GM21723 (cell line): ENCODE measurements around the gene ZNF668.
"Not testable (repeated sequence)": the region's sequence is repeated elsewhere in the genome, so short reads cannot be mapped to it uniquely, and the experiment has no call there.

Experiments
- ATAC-seq: cut with Tn5 transposase; IDR thresholded peaks from one replicate; pipeline ENCODE4 v1.9.1; 2021; ENCODE audit warnings: mild to moderate bottlenecking, moderate library complexity; ENCODE audit not compliant: unreplicated experiment

ZNF668 gene

DNA sequence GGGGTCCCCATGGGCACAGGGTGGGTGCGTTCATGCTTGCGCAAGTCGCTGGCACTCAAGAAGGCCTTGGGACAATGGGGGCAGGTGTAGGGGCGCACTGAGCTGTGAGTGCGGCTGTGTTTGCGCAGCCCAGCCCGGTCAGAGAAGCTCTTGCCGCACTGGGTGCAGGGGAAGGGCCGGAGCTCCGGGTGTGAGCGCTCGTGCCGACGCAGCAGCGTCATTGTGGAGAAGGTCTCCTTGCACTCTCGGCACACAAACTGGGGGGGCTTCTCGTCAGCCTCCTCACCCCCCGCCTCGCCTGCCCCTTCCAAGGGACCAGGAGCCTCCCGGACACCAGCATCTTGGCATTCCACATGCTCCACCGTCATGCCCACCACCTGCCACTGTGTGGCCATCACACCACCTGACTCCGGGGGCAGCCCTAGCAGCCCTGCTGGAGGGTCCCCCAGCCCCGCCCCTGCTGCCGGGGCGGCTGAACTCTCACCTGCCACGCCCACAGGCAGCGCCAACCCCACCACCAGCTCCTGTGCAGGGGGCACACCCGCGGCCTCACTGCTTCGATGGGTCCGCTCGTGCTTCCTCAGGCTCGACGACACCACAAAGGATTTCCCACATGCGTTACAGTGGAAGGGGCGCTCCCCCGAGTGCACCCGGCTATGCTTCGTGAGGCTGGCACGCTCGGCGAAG, 12.8 kb downstream of the ZNF668 start:
- ATAC-seq = no peak

DNA sequence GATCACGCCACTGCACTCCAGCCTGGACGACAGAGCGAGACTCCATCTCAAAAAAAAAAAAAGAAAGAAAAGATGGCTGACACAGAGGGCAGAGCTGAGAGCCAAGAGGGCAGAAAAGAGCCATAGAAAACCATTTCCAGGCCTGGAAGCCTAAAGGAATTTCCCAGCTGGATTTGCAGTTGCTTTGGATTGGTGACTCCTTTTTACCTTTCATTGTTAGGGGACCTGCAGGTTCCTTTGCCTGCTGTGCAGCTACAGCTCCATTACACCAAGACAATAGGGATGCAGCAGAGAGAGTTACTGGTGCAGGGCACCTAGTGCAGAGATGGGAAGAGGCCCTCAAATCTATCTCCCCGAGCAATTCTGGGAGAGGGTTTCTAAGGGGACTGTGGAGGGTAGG, 18.4 kb downstream of the ZNF668 start:
- ATAC-seq = no peak

- no peak for ATAC-seq
These were observed 21.9 kb downstream of the ZNF668 start for GRCh38 chr16:31052114-31052513.

DNA sequence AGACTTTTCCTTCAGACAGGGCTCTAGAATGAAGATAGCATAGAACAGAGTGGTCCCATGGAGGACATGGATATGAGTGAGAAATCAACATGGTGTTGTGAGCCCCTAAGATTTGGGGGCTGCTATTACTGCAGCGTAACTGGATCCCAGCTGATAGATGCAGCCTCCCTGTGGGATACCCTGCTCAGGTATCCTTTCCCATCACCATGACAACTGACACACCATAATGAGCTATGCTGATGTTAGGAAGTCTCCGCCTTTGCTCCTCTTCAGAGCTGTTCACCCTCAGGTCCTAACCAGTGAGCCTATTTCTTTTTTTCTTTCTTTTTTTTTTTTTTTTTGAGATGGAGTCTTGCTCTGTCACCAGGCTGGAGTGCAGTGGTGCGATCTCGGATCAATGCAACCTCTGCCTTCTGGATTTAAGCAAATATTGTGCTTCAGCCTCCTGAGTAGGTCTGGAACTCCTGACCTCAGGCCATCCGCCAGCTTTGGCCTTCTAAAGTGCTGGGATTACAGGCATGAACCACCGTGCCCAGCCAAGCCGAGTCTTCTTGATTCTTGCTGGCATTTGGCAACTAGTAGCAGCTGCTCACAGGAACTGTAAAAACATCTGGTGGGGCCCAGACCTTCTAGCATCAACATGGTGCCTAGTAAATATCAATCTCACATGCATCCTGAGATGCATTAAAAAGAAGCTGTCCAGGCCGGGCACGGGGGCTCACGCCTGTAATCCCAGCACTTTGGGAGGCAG, 23.6 kb downstream of the ZNF668 start:
- ATAC-seq = no peak

DNA sequence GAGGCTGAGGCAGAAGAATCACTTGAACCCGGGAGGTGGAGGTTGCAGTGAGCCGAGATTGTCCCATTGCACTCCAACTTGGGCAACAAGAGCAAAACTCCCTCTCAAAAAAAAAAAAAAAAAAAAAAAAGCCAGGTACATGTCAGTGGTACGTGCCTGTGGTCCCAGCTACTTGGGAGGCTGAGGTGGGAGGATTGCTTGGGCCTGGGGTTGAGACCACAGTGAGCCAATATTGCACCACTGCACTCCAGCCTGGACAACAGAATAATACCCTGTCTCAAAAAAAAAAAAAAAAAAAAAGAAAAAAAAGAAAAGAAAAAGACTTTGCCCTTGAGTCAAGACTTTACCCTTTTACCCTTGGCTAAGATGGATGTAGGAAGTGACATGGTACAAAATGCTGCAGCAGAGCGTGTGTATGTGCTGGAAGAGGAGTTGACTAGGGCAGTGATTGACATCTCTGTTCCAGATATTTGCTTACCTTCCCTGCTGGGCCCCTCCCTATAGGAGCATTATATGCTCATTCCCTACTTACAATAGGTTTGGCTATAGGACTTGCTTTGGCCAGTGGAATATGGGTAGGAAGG, 30.1 kb downstream of the ZNF668 start:
- no peak for ATAC-seq

GRCh38 chr16:31043352-31043751, 30.7 kb downstream of the ZNF668 start:
- no peak for ATAC-seq

DNA sequence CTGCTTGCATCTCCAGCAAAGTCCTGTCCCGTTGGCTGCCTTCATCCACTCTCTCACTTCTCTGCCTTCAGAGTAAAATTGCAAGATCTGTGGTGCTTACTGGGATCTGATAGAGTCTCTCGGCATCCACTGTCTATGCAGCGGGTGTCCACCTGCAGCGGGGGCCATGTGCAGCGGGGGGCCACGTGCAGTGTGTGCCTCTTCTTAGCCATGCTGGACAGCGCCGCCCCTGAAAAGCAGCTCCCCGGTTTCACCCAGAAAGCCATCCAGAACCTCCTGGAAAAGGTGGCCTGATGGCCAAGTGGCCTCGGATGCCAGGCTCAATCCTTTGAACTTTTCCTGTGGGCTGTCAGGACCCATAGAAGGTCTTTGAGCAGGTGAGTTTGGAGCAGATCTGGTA, 31.2 kb downstream of the ZNF668 start:
- ATAC-seq = no peak

- no peak for ATAC-seq
These were observed 35.0 kb downstream of the ZNF668 start for GRCh38 chr16:31038993-31039392.

GRCh38 chr16:31036691-31037090, 37.3 kb downstream of the ZNF668 start:
- ATAC-seq = no peak

- peak; percentile 55 for ATAC-seq
These were observed 40.1 kb downstream of the ZNF668 start for GRCh38 chr16:31033709-31034492.

DNA sequence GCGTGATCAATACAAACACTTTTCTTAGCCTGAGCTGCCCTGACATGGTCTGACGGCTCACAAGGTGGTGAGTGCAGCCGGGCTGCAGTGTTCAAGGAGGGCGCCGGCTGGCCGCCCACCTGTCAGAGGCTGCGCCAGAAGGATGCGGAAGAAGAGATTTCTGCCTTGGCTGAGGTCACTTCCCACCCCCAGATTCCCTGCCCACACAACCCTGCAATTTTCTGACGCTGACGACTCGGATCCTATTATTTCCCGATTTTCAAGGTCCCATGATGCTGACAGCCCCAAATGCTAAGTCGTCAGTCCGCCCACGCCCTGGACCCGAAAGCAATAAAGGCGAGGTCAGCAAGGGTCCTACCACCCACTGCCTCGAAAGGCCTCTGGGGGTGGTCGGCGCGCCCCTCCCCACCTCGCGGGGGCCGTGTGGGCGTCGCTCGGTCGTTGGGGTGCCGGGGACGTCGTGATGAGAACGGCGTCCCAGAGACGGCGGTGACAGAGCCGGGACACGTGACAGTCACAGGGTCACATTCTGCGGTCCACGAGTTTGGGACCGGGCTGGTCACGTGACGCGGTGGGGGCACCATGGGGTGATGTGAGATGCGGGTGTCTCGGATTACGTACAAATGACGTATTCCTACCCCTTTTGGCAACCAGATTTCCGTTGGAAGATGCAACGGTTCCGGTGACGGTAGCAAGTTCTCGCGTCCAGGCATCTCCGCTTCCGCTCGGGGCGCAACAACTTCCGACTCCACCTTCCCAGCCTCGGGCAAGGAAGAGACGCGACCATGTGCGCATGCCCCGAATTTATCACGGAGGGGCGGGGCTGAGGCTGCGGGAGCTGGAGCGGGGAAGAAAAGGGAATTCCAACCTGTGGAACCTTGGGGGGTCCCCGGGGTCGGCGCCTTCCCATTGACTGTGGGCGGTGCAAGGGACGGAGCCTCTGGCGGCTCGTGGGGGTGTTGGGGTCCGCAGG, 41.0 kb downstream of the ZNF668 start, which contains the start of gene STX4:
TSS of gene STX4 (plus strand) at position 823 of the 973 bp plus-strand sequence. CDS start 248 bp downstream, outside the sequence.
- ATAC-seq = peak; percentile 75

DNA sequence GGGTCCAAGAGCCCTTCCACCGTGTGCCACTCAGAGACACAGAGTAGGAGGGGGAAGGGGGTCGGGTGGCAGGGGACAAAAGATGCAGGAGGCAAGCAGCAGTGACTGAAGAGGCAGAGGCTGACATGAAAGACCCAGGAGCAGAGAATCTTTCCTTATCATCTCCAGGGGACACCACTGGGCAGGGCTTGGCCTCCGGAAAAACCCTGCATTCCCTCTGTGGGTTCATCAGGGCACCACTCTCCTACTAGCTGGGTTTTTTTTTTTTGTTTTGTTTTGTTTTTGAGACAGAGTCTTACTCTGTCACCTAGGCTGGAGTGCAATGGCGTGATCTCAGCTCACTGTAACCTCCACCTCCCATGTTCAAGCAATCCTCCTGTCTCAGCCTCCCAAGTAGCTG, 42.8 kb downstream of the ZNF668 start:
- ATAC-seq = no peak

- no peak for ATAC-seq
These were observed 44.8 kb downstream of the ZNF668 start for GRCh38 chr16:31029272-31029671.

DNA sequence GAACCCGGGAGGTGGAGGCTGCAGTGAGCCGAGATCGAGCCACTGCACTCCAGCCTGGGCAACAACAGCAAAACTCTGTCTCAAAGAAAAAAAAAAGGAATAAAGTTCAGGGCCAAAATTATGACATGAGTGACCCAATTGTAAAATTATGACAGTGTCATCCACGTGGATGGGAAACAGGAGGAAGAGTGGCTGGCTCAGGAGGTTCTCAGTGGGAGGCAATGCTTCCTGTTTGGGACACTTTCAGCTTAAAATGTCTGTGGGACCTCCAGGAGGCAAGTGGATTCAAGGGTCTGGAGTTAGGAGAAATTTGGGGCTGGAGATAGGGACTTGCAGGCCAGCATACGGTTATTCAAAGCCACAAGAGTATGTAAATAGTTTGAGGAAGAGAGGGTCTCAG, 48.7 kb downstream of the ZNF668 start:
- no peak for ATAC-seq

DNA sequence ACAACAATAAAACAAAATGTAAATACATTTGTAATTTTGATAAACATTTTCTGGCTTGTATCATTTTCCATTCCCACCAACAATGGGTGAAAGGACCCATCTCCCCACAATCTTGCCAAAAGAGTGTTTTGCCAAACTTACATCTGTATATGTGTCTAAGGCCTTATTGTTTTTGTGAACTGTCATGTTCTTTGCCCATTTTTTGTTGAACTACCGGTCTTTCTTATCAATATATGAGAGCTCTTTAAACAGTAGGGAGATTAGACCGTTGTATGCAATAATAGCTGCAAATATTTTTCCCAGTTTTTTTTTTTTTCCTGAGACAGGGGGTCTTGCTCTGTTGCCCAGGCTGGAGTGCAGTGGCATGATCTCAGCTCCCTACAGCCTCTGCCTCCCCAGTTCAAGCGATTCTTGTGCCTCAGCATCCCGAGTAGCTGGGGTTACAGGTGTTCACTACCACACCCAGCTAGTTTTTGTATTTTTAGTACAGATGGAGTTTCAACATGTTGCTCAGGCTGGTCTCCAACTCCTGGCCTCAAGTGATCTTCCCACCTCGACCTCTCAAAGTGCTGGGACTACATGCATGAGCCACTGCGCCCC, 50.3 kb downstream of the ZNF668 start:
- no peak for ATAC-seq

DNA sequence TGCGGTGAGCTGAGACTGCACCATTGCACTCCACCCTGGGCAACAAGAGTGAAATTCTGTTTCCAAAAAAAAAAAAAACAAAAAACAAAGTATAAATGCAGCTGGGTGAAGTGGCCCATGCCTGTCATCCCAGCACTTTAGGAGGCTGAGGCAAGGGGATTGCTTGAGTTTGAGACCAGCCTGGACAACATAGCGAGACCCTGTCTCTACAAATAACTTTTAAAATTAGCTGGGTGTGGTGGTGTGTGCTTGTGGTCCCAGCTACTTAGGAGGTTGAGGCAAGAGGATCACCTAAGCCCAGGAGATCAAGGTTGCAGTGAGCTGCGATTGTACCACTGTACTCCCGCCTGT, 50.8 kb downstream of the ZNF668 start:
- no peak for ATAC-seq

- no peak for ATAC-seq
These were observed 51.3 kb downstream of the ZNF668 start for GRCh38 chr16:31022544-31023251.

DNA sequence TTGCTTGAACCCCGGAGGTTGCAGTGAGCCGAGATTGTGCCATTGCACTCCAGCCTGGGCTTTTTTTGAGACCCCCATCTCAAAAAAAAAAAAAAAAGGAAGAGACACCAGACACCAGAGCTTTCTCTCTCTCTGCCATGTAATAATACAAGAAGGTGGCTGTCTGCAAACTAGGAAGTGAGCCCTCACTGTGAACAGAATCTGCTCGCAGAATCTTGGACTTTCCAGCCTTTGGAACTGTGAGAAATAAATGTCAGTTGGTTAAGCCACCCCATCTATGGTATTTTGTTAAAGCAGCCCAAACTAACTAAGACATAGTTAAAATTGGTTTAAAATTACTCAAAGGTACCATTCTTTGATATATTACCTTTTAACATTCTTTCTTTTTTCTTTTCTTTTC, 53.5 kb downstream of the ZNF668 start:
- ATAC-seq = no peak

- ATAC-seq = not testable (repeated sequence)
These were observed 56.3 kb downstream of the ZNF668 start for GRCh38 chr16:31017756-31018155.
